Neural cell (in vitro differentiated cells): ENCODE data around the gene BTBD1.

Source experiments
- CTCF ChIP-seq: fragments of 450-650 bp; IDR thresholded peaks from 2 replicates; pipeline ENCODE4 v1.5.1; 2014; ENCODE audit warnings: antibody characterized with exemption, mild to moderate bottlenecking, moderate library complexity; ENCODE audit not compliant: poor library complexity, severe bottlenecking
- POLR2AphosphoS5 ChIP-seq: IDR thresholded peaks from 2 replicates; pipeline ENCODE4 v1.6.1; 2012
- RAD21 ChIP-seq: fragments of 450-650 bp; conservative IDR thresholded peaks from 2 replicates; pipeline ENCODE4 v1.6.1; 2014; ENCODE audit warnings: antibody characterized with exemption, mild to moderate bottlenecking, moderate library complexity
- TAF1 ChIP-seq: IDR thresholded peaks from 2 replicates; pipeline ENCODE4 v1.6.1; 2012; ENCODE audit warnings: low read depth

- no peak for TF ChIP-seq CTCF
- no peak for TF ChIP-seq RAD21
- no peak for TF ChIP-seq POLR2AphosphoS5
- TF ChIP-seq TAF1 = no peak
Measured at GRCh38 chr15:83012076-83012426, 55.0 kb downstream of the BTBD1 start.
